HG02678 (cell line): Measurements from ENCODE around the gene TTC21B.
"Not testable (repeated sequence)": the region's sequence is repeated elsewhere in the genome, so short reads cannot be mapped to it uniquely, and the experiment has no call there.

Source experiments
- ATAC-seq: cut with Tn5 transposase; IDR thresholded peaks from one replicate; pipeline ENCODE4 v1.9.1; 2021; ENCODE audit warnings: mild to moderate bottlenecking, moderate library complexity; ENCODE audit not compliant: unreplicated experiment

The TTC21B gene

GRCh38 chr2:165888171-165888570 is 65.4 kb downstream of the TTC21B start:
- ATAC-seq = no peak

DNA sequence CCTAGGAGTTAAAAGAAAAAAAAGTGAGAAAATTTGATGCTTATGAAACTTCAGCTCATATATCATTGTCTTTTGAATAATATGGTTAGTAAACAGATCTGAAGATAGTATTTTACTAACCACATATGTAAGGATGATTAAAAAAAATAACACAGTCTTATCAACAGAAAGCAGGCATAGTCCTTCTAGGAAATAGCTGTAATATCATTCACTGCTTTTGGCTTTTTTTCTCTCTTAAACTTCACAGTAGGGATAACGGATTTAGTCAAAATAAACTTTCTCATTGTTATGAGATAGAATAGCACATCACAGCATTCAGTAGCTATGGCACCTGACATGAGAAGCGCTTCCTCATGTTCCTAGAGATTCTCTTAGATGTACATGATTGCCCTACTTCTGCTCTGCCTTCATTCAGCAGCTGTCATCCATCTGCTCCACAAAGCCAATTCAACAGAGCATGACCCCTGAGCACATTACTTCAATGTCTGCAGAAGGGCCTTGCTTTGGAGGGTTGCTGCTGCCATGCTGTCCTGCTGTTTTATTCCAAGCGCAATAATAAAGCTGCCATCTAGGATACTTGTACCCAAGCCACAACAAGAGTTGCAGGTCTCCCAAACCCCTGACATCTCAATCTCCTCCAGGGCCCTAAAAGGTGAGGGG is 67.0 kb downstream of the TTC21B start:
- ATAC-seq = no peak

- peak; percentile 63 for ATAC-seq
These were observed 75.7 kb downstream of the TTC21B start for GRCh38 chr2:165877565-165878550.

- ATAC-seq = no peak
These were observed 76.9 kb downstream of the TTC21B start for GRCh38 chr2:165876712-165877111.

DNA sequence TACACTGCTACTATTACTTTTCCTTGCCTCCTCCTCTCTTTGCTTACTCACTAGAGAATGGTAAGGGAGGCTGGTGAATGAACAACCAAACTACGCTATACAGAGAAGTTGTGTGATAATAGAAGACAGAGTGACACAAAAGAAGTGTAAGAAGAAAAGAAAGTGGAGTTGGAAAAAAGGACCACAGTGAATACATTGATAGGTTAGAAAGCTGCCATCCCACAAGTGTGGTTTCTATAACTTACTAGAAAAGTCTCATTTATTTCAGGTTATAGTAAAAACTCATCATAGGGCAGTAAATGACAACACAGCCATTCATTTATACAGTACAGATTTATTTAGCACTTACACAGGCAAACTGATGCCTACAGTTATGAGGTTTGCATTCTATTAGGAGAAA is 77.3 kb downstream of the TTC21B start:
- no peak for ATAC-seq

GRCh38 chr2:165874445-165875039 is 79.0 kb downstream of the TTC21B start:
- peak; percentile 93 for ATAC-seq

DNA sequence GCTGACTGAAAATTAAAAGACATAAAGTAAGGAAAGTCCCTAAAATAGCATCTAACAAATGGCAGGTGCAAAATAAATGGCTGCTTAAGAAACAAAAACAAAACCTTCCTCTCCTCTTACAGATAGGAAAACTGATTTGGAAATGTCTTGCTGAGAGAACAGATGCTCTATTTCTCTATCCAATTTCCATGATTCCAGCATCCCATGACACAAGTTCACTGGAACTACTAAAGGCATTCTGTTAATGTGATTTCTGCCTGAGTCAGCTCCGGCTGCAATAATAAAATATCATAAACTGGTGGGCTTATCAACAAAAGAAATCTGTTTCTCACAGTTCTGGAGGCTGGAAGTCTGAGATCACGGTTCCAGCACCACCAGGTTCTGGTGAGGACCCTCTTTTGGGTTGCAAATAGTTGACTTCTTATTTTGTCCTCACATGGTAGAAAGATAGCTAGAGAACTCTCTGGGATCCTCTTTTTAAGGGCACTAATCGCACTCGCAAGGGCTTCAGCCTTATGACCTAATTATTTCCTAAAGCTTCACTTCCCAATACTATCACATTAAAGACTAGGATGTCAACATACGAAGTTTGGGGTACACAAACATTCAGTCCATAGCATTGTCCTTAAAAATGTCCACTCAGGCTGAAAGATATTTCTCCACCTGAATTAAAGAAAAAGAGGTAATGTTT is 81.3 kb downstream of the TTC21B start:
- ATAC-seq = no peak

- ATAC-seq = no peak
These were observed 82.6 kb downstream of the TTC21B start for GRCh38 chr2:165871025-165871424.

GRCh38 chr2:165870346-165870745 is 83.2 kb downstream of the TTC21B start:
- no peak for ATAC-seq

GRCh38 chr2:165868211-165868610 is 85.4 kb downstream of the TTC21B start:
- ATAC-seq = no peak

DNA sequence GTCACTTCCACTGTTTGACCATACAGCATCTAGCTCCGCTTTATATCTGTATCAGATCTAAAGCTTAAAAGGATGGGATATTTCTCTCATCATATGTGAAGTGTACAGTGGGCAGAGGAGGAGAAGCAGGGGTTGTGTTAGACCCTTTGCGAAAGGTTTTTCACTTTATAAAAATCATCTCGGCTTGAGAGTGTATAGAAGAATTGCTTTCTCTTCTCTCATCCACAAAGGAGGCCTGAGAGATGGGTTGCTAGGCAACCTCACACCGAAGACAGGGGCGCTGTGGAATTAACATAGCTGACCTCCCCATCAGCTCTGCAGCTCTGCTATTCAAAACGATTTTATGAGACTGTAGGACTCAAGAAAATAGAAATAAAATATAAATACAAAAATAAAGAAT is 89.3 kb downstream of the TTC21B start:
- ATAC-seq = peak; percentile 13

DNA sequence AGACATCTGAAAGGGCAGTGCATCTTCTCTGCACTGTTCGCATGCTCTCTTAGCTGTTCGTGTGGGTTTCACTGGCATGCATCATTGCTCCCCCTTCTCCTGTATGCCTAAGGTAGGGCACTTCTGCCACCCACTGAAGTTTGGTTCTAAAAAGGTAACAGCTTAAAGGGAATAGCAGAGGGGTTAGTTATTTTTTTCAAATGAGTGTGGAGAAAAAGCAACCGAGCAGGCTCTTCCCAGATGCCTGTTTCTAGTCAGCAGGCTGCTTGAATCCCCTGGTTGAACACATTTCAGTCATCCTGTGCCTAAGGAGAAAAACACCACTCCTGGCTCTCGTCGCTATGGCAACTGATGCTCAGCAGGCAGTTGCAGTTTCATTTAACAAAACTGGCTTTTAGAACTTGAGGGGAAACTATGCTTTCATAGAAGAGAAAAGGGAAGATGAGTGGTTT is 89.7 kb downstream of the TTC21B start:
- ATAC-seq = peak; percentile 70

- not testable (repeated sequence) for ATAC-seq
These were observed 92.5 kb downstream of the TTC21B start for GRCh38 chr2:165861083-165861482.

DNA sequence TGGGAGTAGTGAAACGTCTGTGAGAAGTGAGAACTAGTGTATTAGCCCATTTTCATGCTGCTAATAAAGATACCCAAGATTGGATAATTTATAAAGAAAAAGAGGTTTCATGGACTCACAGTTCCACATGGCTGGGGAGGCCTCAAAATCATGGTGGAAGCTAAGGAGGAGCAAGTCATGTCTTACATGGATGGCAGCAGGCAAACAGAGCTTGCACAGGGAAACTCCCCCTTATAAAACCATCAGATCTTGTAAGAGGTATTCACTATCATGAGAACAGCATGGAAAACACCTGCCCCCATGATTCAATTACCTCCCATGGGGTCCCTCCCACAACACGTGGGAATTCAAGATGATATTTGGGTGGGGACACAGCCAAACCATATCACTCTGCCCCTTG is 93.9 kb downstream of the TTC21B start:
- ATAC-seq = not testable (repeated sequence)

- ATAC-seq = no peak
These were observed 95.7 kb downstream of the TTC21B start for GRCh38 chr2:165857876-165858275.

- no peak for ATAC-seq
These were observed 101.2 kb downstream of the TTC21B start for GRCh38 chr2:165852394-165852793.

DNA sequence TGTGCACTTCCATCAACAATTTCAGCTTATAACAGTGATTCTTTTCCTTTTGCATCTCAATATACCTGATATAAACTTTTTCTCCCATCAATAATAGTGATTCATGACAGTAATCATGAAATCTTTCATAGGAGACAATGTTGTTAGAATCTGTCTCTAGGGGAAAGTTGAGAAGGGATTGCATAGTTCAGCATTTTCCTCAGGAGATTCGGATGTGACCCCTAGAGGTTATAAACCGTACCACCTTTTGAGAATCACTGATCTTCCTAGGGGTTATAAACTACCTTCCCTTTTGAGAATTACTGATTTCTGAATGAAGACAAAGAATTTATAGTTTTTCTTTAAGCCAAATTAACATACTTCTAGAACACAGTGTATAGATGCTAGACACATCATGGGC is 106.6 kb downstream of the TTC21B start:
- ATAC-seq = no peak

- no peak for ATAC-seq
These were observed 107.5 kb downstream of the TTC21B start for GRCh38 chr2:165846056-165846455.

DNA sequence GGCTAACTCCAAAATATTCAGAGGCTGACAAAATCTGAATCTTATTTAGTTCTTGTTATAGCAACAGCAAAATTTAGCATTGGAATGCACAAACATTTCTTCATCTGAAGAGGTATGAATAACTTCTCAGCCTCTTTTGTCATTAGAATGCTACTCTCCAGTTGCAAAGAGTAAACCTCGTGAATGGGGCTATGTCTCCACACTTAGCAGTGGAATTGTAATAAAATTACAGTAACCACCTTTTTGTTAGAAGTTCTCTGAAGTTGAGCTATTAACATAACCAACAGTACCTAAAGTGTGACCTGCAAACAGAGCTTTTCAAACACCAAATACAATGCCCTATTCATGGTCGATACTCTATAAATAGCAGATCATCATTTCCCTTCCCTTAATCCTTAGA is 109.4 kb downstream of the TTC21B start:
- no peak for ATAC-seq

- ATAC-seq = no peak
These were observed 110.2 kb downstream of the TTC21B start for GRCh38 chr2:165843351-165843750.
